HCT116 (cell line): Measurements from ENCODE around the gene PEX10. TPM values are rescaled to one million over a fixed set of nuclear protein-coding genes. Genes with fewer than 3 reads are reported as not detected.

Experiments used
- ATAC-seq: fragments of 200-7000 bp; cut with Tn5 transposase; 2 replicates; pipeline ENCODE4 v1.9.1; 2020; ENCODE audit warnings: mild to moderate bottlenecking, moderate library complexity
- Bru-seq: library from RNA; stranded (reverse); fragments of 400-500 nt; gene quantifications from one replicate; lab custom pipeline; 2021; lab: Mats Ljungman, UMichigan
- BruChase-seq, 2 experiments: library from RNA; stranded (reverse); fragments of 400-500 nt; gene quantifications; one replicate each; lab custom pipeline; 2021; lab: Mats Ljungman, UMichigan
- BruUV-seq: library from RNA; stranded (reverse); fragments of 400-500 nt; replicated peaks from 2 replicates; lab custom pipeline; 2021; lab: Mats Ljungman, UMichigan
- CTCF ChIA-PET: fragments of 300-600 bp; sonication (Branson Sonifier 250); formaldehyde crosslinking; loops from one replicate; lab custom pipeline; 2021; ENCODE audit warnings: antibody characterized with exemption; lab: Charles Lee
- POLR2A ChIA-PET: fragments of 300-600, 350-600 bp; sonication (Branson Sonifier 250); formaldehyde crosslinking; loops from one replicate; lab custom pipeline; 2021; ENCODE audit warnings: antibody characterized with exemption; lab: Charles Lee
- RAD21 ChIA-PET, 2 experiments: fragments of 300-600 bp; sonication (Branson Sonifier 250); formaldehyde crosslinking; loops; one replicate each; lab custom pipeline; 2023; ENCODE audit warnings: low total read pairs in 2 of 2; ENCODE audit not compliant: uncharacterized antibody in 2 of 2, unreplicated experiment in 2 of 2, low non-redundant PET in 1 of 2; lab: Charles Lee
- DNase-seq: peaks from one replicate; pipeline ENCODE4 v3.0.0-alpha.2; 2010; ENCODE audit warnings: low read depth, low spot score
- H2AFZ ChIP-seq: fragments of 200-600 bp; shearing (Covaris generic), sonication (generic); 2 replicates; pipeline ENCODE4 v1.6.1; 2017; ENCODE audit warnings: low read depth, mixed run types, mixed read lengths, antibody characterized with exemption, low read length; ENCODE audit not compliant: poor library complexity, severe bottlenecking
- H3K27ac ChIP-seq: 2 replicates; pipeline ENCODE4 v1.5.1; 2012; ENCODE audit warnings: low read depth, low read length
- H3K27me3 ChIP-seq: fragments of 200-600 bp; sonication (generic); 2 replicates; pipeline ENCODE4 v1.6.1; 2016; ENCODE audit warnings: mixed run types, low read length, mixed read lengths; ENCODE audit not compliant: insufficient read depth
- H3K36me3 ChIP-seq, 2 experiments: fragments of 200-500 bp in 1 of 2; fragments of 200-600 bp in 1 of 2; sonication (Bioruptor generic) in 1 of 2; sonication (generic) in 1 of 2; 2 replicates each; pipeline versions ENCODE4 v1.5.1 to v1.6.1; 2014 to 2016; ENCODE audit warnings: low read length in 2 of 2, inconsistent platforms in 1 of 2, mixed read lengths in 1 of 2, mixed run types in 1 of 2; ENCODE audit not compliant: insufficient read depth in 2 of 2, control insufficient read depth in 1 of 2
- H3K4me1 ChIP-seq, 2 experiments: fragments of 200-600 bp in 1 of 2; sonication (generic) in 1 of 2; 2 replicates each; pipeline versions ENCODE4 v1.5.1 to v1.6.1; 2012 to 2017; ENCODE audit warnings: low read length in 2 of 2, inconsistent platforms in 1 of 2, mild to moderate bottlenecking in 1 of 2, mixed read lengths in 1 of 2, mixed run types in 1 of 2, moderate library complexity in 1 of 2; ENCODE audit not compliant: insufficient read depth in 2 of 2, control insufficient read depth in 1 of 2
- H3K4me2 ChIP-seq: fragments of 200-600 bp; sonication (generic); 2 replicates; pipeline ENCODE4 v1.6.1; 2017; ENCODE audit warnings: mixed run types, low read length, mixed read lengths
- H3K4me3 ChIP-seq, 2 experiments: fragments of 200-600 bp in 1 of 2; sonication (generic) in 1 of 2; replicated peaks in 1 of 2; 2 replicates each; pipeline ENCODE4 v1.5.1; 2011 to 2016; ENCODE audit warnings: low read length in 2 of 2, control low read depth in 1 of 2, low read depth in 1 of 2, mild to moderate bottlenecking in 1 of 2, mixed read lengths in 1 of 2, mixed run types in 1 of 2
- H3K79me2 ChIP-seq: fragments of 200-600 bp; sonication (generic); 2 replicates; pipeline ENCODE4 v1.6.1; 2017; ENCODE audit warnings: mild to moderate bottlenecking, mixed run types, low read length, moderate library complexity, mixed read lengths; ENCODE audit not compliant: insufficient read depth
- H3K9ac ChIP-seq: fragments of 200-600 bp; sonication (generic); 2 replicates; pipeline ENCODE4 v1.6.1; 2016; ENCODE audit warnings: low read length, mixed read lengths
- H3K9me2 ChIP-seq: fragments of 200-600 bp; sonication (generic), shearing (Covaris generic); 2 replicates; pipeline ENCODE4 v1.6.1; 2017; ENCODE audit warnings: mixed run types, mild to moderate bottlenecking, moderate library complexity; ENCODE audit not compliant: insufficient read depth
- H3K9me3 ChIP-seq, 2 experiments: fragments of 200-500 bp in 1 of 2; fragments of 200-600 bp in 1 of 2; sonication (Bioruptor generic) in 1 of 2; sonication (generic) in 1 of 2; 2 replicates each; pipeline ENCODE4 v1.6.1; 2014 to 2017; ENCODE audit warnings: low read length in 2 of 2, mixed read lengths in 2 of 2, inconsistent platforms in 1 of 2, low read depth in 1 of 2, mild to moderate bottlenecking in 1 of 2, mixed run types in 1 of 2, moderate library complexity in 1 of 2; ENCODE audit not compliant: control insufficient read depth in 1 of 2, insufficient read depth in 1 of 2
- H4K20me1 ChIP-seq: fragments of 200-600 bp; sonication (generic), shearing (Covaris generic); 2 replicates; pipeline ENCODE4 v1.6.1; 2017; ENCODE audit warnings: mixed run types, mild to moderate bottlenecking, moderate library complexity; ENCODE audit not compliant: insufficient read depth
- JUND ChIP-seq: IDR thresholded peaks from 2 replicates; pipeline ENCODE4 v1.6.1; 2012
- MAX ChIP-seq: IDR thresholded peaks from 2 replicates; pipeline ENCODE4 v1.6.1; 2012
- RAD21 ChIP-seq: IDR thresholded peaks from 2 replicates; pipeline ENCODE4 v1.6.1; 2012; ENCODE audit warnings: low read depth, mild to moderate bottlenecking
- TCF7L2 ChIP-seq: IDR thresholded peaks from 2 replicates; pipeline ENCODE4 v1.7.0; 2011; ENCODE audit warnings: borderline replicate concordance, inconsistent platforms; ENCODE audit not compliant: insufficient read depth, insufficient read length; ENCODE audit errors: extremely low read depth
- YY1 ChIP-seq: IDR thresholded peaks from 2 replicates; pipeline ENCODE4 v1.6.1; 2011; ENCODE audit warnings: low read length, low read depth, moderate library complexity, mild to moderate bottlenecking; ENCODE audit not compliant: insufficient replicate concordance; ENCODE audit errors: extremely low read depth
- ZFX ChIP-seq: fragments of 450-650 bp; IDR thresholded peaks from 2 replicates; pipeline ENCODE4 v1.6.1; 2017
- ZNF274 ChIP-seq: fragments of 200-500 bp; sonication (Bioruptor generic); IDR thresholded peaks from 2 replicates; pipeline ENCODE4 v1.6.1; 2014; ENCODE audit warnings: mild to moderate bottlenecking, low read depth, low read length, inconsistent platforms
- intact Hi-C: fragments of 100-400 bp; cut with micrococcal nuclease; formaldehyde crosslinking; loops from 2 replicates; pipeline ENCODE4 v1.10.0; 2022
- long read RNA-seq: library from polyadenylated mRNA; unstranded; transcript quantifications from one replicate; pipeline ENCODE4 v2.0.0, GENCODE V29; 2021; ENCODE audit not compliant: unreplicated experiment
- polyA plus RNA-seq: library from polyadenylated mRNA; unstranded; fragments of >200 nt; gene quantifications from 2 replicates; pipeline ENCODE4 v1.2.1, GENCODE V29; 2012; ENCODE audit warnings: missing spikeins
- total RNA-seq: library from RNA; stranded (reverse); gene quantifications from one replicate; pipeline ENCODE4 v1.2.1, GENCODE V29; 2021; ENCODE audit not compliant: unreplicated experiment

The PEX10 gene
- 27.9 TPM for total RNA-seq
- 20.3 and 23.2 TPM in 2 replicates for polyA plus RNA-seq
- Bru-seq, nascent RNA, result percentile 73 among the genes with signal in this experiment
- BruChase-seq, experiment 1, labeled RNA remaining after a 6-hour chase, result percentile 71 among the genes with signal in this experiment
- percentile 65 among the genes with signal in this experiment for BruChase-seq, experiment 2, labeled RNA remaining after a 2-hour chase
- long read RNA-seq, transcript PEX10-202 (6 exons, 1,997 nt), result major isoform, 41 of 79 reads
- long read RNA-seq, partial matches to known transcripts, result 5 of 79 reads
- long read RNA-seq, other reads (novel, unspliced or antisense), result 32 of 79 reads

GRCh38 chr1:2412395-2412772 is at the start of gene PEX10:
TSS of gene PEX10 (minus strand) at chr1:2412564. CDS start at chr1:2412502, 62 bp downstream.
- DNase-seq, result peak; percentile 88
- peaks cover 24% of the 10 kb centered on the region; the same call in 1 of the 2 replicates for H3K79me2 ChIP-seq
- intact Hi-C loops, result loop anchor here (5.0 kb wide), 3 partner anchors 115 to 390 kb away; partner anchors contain the start of genes PANK4 and TTC34
- ChIA-PET POLR2A (interaction anchor here (1.0 to 1.3 kb wide), 2 partner anchors 134 to 173 kb away, joined by 3 to 4 read pairs; no protein-coding TSS in a partner anchor), CTCF (interaction anchor here (1.0 to 1.7 kb wide), 2 partner anchors 135 to 218 kb away, joined by 5 to 6 read pairs; partner anchors contain the start of gene FAAP20), RAD21 (no interaction called here)
- no peaks in the 10 kb centered on the region for H3K9me2 ChIP-seq
- ATAC-seq, result peak; percentile 82
- H3K9me3 ChIP-seq, result no peaks in the 10 kb centered on the region
- TF ChIP-seq ZFX, result peak; percentile 65
- TF ChIP-seq JUND, result no peak
- no peak for TF ChIP-seq ZNF274
- no peak for TF ChIP-seq RAD21
- TF ChIP-seq YY1, result peak; percentile 60
- TF ChIP-seq TCF7L2, result peak; percentile 33
- no peak for TF ChIP-seq MAX
- H3K4me1 ChIP-seq, result peaks cover 14 to 39% of the 10 kb centered on the region in 2 experiments; a peak in 3 of 4 replicates
- H3K27me3 ChIP-seq, result no peaks in the 10 kb centered on the region
- peak within 1 kb of the TSS; percentile 98 for H3K27ac ChIP-seq
- H4K20me1 ChIP-seq, result no peaks in the 10 kb centered on the region
- H2AFZ ChIP-seq, result no peak within 1 kb of the TSS
- peak within 1 kb of the TSS; percentile 75 for H3K4me2 ChIP-seq
- no TSS peak for BruUV-seq
- peak within 1 kb of the TSS; percentile 96 to 99 for H3K4me3 ChIP-seq
- H3K36me3 ChIP-seq, result 0 out of 4 replicates have a peak, but pooled peaks cover 0 to 9% of the 10 kb centered on the region in 2 experiments
- peak within 1 kb of the TSS; percentile 97 for H3K9ac ChIP-seq
